GM23248 (cell line): ENCODE measurements around the gene STXBP6.

Experiments used
- EZH2 ChIP-seq: fragments of 200-600 bp; sonication (generic); IDR thresholded peaks from 2 replicates; pipeline ENCODE4 v1.6.1; 2018; ENCODE audit warnings: antibody characterized with exemption, mild to moderate bottlenecking; ENCODE audit not compliant: insufficient read depth, poor library complexity, severe bottlenecking
- EZH2phosphoT487 ChIP-seq: fragments of 200-600 bp; sonication (generic); IDR thresholded peaks from 2 replicates; pipeline ENCODE4 v1.6.1; 2018; ENCODE audit warnings: antibody characterized with exemption, moderate library complexity, mild to moderate bottlenecking, low read depth; ENCODE audit not compliant: insufficient read depth

DNA sequence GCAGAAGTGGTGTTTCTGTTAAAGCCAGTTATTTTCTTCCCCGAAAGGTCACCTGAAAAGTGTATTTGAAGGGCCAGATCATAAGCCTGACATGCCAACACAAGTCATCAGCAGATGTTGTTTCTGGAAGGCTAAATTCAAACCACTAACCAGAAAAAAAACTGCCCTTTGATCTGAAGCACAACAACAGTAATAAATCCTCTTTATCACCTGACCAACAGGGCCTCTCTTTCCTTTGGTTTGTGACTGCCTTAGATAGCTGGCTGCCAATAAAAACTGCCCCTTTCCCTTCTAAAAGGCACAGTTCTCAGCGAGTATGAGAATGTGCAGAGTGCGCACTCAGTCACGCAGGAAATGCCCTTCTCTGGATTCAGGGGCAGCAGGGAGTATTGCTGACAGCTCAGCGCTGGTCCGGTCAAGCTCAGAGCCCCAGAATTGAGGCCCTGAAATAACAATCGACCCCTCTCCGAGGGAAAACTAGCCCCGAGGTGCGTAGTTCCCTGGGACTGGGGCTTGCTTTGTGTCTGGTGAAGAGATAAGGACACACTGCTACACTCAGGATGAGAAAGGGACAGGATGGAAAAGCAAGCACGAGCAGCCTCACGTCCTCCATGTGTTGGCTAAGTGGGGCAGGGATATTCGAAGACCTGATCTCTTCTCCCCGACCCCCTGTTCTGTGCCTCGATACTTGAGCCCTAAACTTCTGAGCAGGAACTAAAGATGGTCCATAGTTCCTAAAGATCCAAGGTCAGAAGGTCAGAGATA is 231.7 kb downstream of the STXBP6 start:
- TF ChIP-seq EZH2phosphoT487 (no peak), EZH2 (no peak)
